ENCODE data around the gene DNAJB13. TPM values are rescaled to one million over a fixed set of nuclear protein-coding genes. Genes with fewer than 3 reads are reported as not detected.

The DNAJB13 gene
- total and polyA plus RNA-seq, 2 of the 4 experiments (the other 2 are of a cell fraction), result 0.18 to 0.48 TPM

DNA sequence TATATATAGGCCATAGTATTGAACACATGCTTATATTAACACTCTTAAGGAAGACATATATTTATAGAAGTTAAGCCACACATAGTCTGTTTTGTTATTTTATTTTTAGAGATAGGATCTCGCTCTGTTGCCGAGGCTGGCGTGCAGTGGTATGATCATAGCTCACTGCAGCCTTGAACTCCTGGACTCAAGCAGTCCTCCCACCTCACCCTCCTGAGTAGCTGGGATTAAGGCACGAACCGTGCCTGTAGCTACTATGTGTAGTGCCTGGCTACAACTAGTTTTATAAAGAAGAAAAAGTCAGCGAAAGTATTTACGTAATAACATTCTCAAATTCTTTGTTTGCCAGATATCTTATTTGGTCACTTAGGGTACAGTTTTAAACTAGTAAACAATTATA, 37.4 kb downstream of the DNAJB13 start:
- POLR2A ChIA-PET (ENCODE audit: unreplicated experiment), result interaction anchor here (0.6 kb wide), 1 partner anchor 654 kb away, joined by 3 read pairs; no protein-coding TSS in a partner anchor
- no peaks in the 10 kb centered on the region for H3K36me3 ChIP-seq (ENCODE audit: control insufficient read depth, insufficient read depth, low read length)

More for the DNA sequence above, 37.4 kb downstream of the DNAJB13 start:
- no peak overlapping the region for H4K8ac ChIP-seq (ENCODE audit: low read depth in 2 of 2, low read length in 2 of 2)
- in situ Hi-C loops (cut with MboI; ENCODE audit: low sequenced_read_pairs), result no loop called here
- no TSS peak for BruUV-seq (replicated peaks)
- no peak for DNase-seq
- 80% methylated on average over 2 of the region's 7 CpGs; no CpG with 5 or more reads in 1 of the 2 experiments for WGBS, 2 experiments (ENCODE audit: extremely low coverage in 2 of 2, insufficient read length in 1 of 2)
- CTCF ChIA-PET, result no interaction called here
- no peak overlapping the region for H3K14ac ChIP-seq (replicated peaks; ENCODE audit: low read depth, low read length)
- no peak for ATAC-seq (ENCODE audit: low read depth)
- no peak overlapping the region for H4K91ac ChIP-seq (ENCODE audit: insufficient read depth, low read depth, low read length)
- H3K4me3 ChIP-seq (ENCODE audit: insufficient read depth, low read depth, low read length), result no peak overlapping the region
- no peak overlapping the region for H3K4me2 ChIP-seq (ENCODE audit: low read depth, low read length)
- no peak overlapping the region for H4K5ac ChIP-seq (ENCODE audit: low read depth, low read length)
- no peak overlapping the region for H2AFZ ChIP-seq (replicated peaks; ENCODE audit: low read length, poor library complexity)
- no peak overlapping the region for H3K18ac ChIP-seq (ENCODE audit: low read depth, low read length)
- no peaks in the 10 kb centered on the region for H4K20me1 ChIP-seq (ENCODE audit: insufficient read depth, low read length)
- H2BK15ac ChIP-seq (ENCODE audit: low read depth, low read length), result no peak overlapping the region
- intact Hi-C loops (cut with micrococcal nuclease), result loop anchor here (10.0 kb wide), 1 partner anchor 327 kb away; the partner anchor contains the start of gene P4HA3
- no peak overlapping the region for H3K4ac ChIP-seq (ENCODE audit: low read depth, low read length)
- no peak overlapping the region for H3K27ac ChIP-seq (ENCODE audit: insufficient read depth, low read length)
- no peaks in the 10 kb centered on the region for H3K9me3 ChIP-seq (ENCODE audit: control insufficient read depth, insufficient read depth, low read length)
- H3K79me1 ChIP-seq (ENCODE audit: low read depth in 1 of 2, low read length in 2 of 2), result no peaks in the 10 kb centered on the region
- H3K9ac ChIP-seq (ENCODE audit: low read depth, low read length), result no peak overlapping the region
- dilution Hi-C loops (cut with HindIII; ENCODE audit: low sequenced_read_pairs, unreplicated experiment), result no loop called here
- no peak overlapping the region for H2BK120ac ChIP-seq (ENCODE audit: low read depth, low read length)
- TF ChIP-seq CEBPB (IDR thresholded peaks at IDR 0.05; ENCODE audit: low read depth, low read length) (no peak), CTCF (conservative IDR thresholded peaks at IDR 0.05; ENCODE audit: low read depth, low read length) (no peak), MXI1 (IDR thresholded peaks at IDR 0.05; ENCODE audit: borderline replicate concordance, low read depth, low read length) (no peak), MAZ (IDR thresholded peaks at IDR 0.05; ENCODE audit: borderline replicate concordance, low read depth, low read length) (no peak), FOS (IDR thresholded peaks at IDR 0.05; ENCODE audit: low read depth, low read length) (no peak), MAFK (IDR thresholded peaks at IDR 0.05; ENCODE audit: low read depth, low read length) (no peak), USF2 (IDR thresholded peaks at IDR 0.05; ENCODE audit: low read depth, low read length) (no peak), RFX5 (IDR thresholded peaks at IDR 0.05; ENCODE audit: low read depth, low read length) (no peak), CHD1 (IDR thresholded peaks at IDR 0.05; ENCODE audit: low read depth, low read length) (no peak), BHLHE40 (IDR thresholded peaks at IDR 0.05; ENCODE audit: low read depth, low read length) (no peak), RAD21 (IDR thresholded peaks at IDR 0.05; ENCODE audit: low read length) (no peak), NFE2L2 (IDR thresholded peaks at IDR 0.05; ENCODE audit: low read depth, low read length) (no peak), RCOR1 (IDR thresholded peaks at IDR 0.05; ENCODE audit: insufficient replicate concordance, low read length) (no peak), SMC3 (IDR thresholded peaks at IDR 0.05; ENCODE audit: low read depth, low read length) (no peak), POLR2A (IDR thresholded peaks at IDR 0.05; ENCODE audit: low read depth, low read length) (no peak)
- TF ChIP-seq, protein P1, sequence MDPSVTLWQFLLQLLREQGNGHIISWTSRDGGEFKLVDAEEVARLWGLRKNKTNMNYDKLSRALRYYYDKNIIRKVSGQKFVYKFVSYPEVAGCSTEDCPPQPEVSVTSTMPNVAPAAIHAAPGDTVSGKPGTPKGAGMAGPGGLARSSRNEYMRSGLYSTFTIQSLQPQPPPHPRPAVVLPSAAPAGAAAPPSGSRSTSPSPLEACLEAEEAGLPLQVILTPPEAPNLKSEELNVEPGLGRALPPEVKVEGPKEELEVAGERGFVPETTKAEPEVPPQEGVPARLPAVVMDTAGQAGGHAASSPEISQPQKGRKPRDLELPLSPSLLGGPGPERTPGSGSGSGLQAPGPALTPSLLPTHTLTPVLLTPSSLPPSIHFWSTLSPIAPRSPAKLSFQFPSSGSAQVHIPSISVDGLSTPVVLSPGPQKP (IDR thresholded peaks at IDR 0.05; ENCODE audit: borderline replicate concordance, low read depth, low read length), result no peak
- H2BK5ac ChIP-seq (ENCODE audit: low read depth, low read length, poor library complexity, severe bottlenecking), result no peak overlapping the region
- H3K9me1 ChIP-seq (ENCODE audit: insufficient read depth, low read length), result no peaks in the 10 kb centered on the region
- H2BK20ac ChIP-seq (ENCODE audit: low read depth, low read length), result no peak overlapping the region
- H3K4me1 ChIP-seq (ENCODE audit: control insufficient read depth, insufficient read depth, low read length), result no peaks in the 10 kb centered on the region; the same call in 1 of the 2 replicates
- no peak overlapping the region for H2AK9ac ChIP-seq (replicated peaks; ENCODE audit: low read depth, low read length, poor library complexity)
- H3K56ac ChIP-seq (ENCODE audit: extremely low read depth, insufficient read depth, low read length), result no peak overlapping the region
- no peak overlapping the region for H3K23ac ChIP-seq (ENCODE audit: low read depth, low read length)
- no peaks in the 10 kb centered on the region; the same call in 1 of the 2 replicates for H3K27me3 ChIP-seq (ENCODE audit: control insufficient read depth, insufficient read depth, low read length)
- no peak overlapping the region for H2AK5ac ChIP-seq (ENCODE audit: low read depth, low read length)

All from IMR-90 (cell line).